HG02938 (cell line): Measurements from ENCODE around the gene PPM1N.

Experiments
- ATAC-seq: cut with Tn5 transposase; IDR thresholded peaks from one replicate; pipeline ENCODE4 v1.9.1; 2021; ENCODE audit warnings: mild to moderate bottlenecking, moderate library complexity; ENCODE audit not compliant: unreplicated experiment

The PPM1N gene

DNA sequence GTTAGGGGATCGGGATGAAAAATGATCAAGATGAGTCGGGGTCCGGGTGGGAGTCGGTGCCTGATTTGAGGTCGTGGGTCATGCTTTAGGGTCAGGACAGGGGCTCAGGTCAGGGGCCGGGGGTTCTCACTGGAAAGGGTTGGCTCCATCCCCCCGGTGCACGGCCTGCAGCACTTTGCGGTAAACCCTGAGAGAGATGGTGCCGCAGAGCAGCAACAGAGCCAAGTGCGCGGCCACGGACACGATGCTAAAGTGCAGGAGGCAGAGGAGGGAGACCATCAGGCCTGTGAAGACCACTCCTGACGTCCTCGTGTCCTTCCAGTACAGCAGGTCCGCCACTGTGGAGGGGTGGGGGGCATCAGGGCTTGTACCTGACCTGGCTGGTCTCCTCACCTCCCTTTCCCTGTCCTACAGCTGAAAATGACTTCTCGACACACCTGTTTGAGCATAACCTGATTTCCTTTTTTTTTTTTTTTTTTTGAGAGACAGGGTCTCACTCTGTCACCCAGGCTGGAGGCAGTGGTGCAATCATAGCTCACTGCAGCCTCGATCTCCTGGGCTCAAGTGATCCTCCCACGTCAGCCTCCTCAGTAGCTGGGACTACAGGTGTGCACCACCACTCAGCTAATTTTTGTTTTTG lies 8.9 kb upstream of the PPM1N start:
- no peak for ATAC-seq

DNA sequence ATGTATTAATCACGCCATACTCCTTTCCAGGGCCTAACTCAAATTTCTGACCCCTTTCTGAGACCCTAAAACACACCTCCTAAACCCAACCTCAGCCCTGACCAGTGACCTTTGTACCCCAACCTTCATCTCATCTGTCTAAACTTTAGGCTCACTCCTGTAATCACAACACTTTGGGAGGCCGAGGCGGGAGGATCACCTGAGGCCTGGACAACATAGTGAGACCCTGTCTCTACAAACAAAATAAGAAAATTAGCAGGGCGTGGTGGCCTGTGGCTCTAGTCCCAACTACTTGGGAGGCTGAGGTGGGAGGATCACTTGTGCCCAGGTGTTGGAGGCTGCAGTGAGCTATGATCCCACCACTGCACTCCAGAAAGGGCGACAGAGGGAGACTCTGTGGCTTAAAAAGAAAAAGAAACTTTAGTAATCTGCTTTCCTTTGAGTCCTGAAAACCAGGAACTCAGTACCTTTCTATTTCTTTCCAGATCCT lies 6.1 kb upstream of the PPM1N start:
- ATAC-seq: no peak

GRCh38 chr19:45492627-45493470 lies 5.4 kb upstream of the PPM1N start:
- ATAC-seq: no peak

GRCh38 chr19:45494261-45494916 lies 3.9 kb upstream of the PPM1N start:
- no peak for ATAC-seq

DNA sequence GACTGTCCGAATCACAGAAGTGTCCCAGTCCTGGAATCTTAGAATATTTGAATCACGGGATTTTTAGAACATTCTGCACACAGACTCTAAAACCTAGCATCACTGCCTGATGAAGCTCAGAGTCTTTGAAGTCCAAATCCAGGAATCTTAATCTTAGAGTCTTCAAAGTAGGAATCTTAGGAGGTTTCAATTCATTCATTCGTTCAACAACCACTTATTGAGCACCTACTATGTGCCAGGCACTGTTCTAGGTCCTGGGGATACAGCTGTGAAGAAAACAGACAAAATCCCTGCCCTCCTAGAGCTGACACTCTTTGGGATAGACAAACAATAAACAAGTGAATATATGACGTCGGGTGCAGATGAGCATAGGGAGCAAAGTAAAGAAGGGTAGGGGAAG lies 3.1 kb upstream of the PPM1N start:
- ATAC-seq: no peak

- no peak for ATAC-seq
These were observed 1.8 kb upstream of the PPM1N start for GRCh38 chr19:45496349-45496953.

GRCh38 chr19:45497791-45498190 lies 452 bp upstream of the PPM1N start:
- no peak for ATAC-seq

DNA sequence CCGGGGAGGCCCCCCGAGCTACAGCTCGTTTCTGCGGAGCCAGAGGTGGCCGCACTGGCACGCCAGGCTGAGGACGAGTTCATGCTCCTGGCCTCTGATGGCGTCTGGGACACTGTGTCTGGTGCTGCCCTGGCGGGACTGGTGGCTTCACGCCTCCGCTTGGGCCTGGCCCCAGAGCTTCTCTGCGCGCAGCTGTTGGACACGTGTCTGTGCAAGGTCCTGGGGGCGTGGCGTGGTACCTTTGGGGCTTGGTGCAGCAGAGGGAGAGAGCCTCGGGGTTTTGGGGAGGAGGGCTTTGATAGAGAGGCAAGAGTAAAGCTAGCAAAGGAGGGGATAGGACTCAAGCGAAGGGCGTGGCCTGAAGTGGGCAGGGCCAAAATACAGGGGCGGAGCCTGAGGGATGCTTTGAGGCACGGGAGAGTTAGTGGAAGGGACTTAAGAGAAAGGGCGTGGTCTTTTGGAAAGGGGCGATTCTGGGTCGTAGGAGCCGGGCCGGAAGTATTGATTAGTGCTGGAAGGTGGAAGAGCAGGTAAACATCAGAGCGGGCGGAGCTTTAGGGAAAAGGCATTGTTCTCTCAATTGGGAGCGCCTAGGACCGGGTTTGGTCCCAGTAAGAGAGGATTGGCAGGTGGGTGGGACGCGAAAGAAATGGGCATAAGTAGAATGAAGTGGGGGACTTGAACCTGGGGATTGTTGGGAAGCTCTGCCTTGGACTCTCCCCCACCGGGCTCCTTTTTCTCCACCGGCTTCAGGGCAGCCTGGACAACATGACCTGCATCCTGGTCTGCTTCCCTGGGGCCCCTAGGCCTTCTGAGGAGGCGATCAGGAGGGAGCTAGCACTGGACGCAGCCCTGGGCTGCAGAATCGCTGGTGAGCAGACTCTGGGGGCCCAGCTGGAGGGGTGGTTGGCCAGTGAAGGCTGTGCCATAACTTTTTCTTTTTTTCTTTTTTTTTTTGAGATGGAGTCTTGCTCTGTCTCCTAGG lies 1.2 kb downstream of the PPM1N start:
- no peak for ATAC-seq

- ATAC-seq: no peak
These were observed 2.9 kb downstream of the PPM1N start for GRCh38 chr19:45500918-45501729.

DNA sequence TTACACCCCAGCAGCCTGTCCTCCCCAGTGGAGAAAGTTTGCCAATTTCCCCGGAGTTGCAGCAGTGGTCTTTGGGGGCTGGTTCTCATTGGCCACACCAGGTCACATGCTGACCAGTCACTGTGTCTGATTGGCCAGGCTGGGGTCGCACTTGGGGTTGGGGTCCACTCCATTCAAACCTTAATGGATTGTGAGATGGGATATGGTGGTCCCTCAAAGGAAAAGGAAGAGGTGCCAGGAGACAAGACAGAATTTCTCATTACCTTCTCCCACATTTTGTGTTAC lies 3.4 kb downstream of the PPM1N start:
- no peak for ATAC-seq

GRCh38 chr19:45502111-45502510 lies 3.9 kb downstream of the PPM1N start:
- no peak for ATAC-seq

DNA sequence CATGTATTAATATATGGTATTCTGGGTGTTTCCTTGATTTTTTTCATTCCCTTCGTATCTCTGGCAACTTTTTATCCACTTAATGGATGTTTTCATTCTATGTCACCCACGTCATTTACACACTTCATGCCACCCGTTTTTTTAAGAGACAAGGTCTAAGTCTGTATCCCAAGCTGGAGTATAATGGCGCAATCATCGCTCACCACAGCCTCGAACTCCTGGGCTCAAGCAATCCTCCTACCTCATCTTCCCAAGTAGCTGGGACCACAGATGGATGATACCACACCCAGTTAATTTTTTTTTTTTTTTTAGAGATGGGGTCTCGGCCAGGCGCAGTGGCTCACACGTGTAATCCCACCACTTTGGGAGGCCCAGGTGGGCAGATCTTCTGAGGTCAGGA lies 5.7 kb downstream of the PPM1N start:
- no peak for ATAC-seq

- no peak for ATAC-seq
These were observed 7.1 kb downstream of the PPM1N start for GRCh38 chr19:45505151-45505995.

- ATAC-seq: no peak
These were observed 7.7 kb downstream of the PPM1N start for GRCh38 chr19:45505996-45506245.

GRCh38 chr19:45506246-45506988 lies 8.2 kb downstream of the PPM1N start:
- peak; percentile 45 for ATAC-seq

- ATAC-seq: peak; percentile 41
These were observed 9.0 kb downstream of the PPM1N start, which contains the start of gene VASP for GRCh38 chr19:45506989-45507871. VASP (plus strand) TSS chr19:45507479; CDS start chr19:45507772, 293 bp downstream.

- no peak for ATAC-seq
These were observed 9.7 kb downstream of the PPM1N start for GRCh38 chr19:45507872-45508416.
